IMR-90 (cell line): ENCODE data around the gene CCL23. TPM values are rescaled to one million over a fixed set of nuclear protein-coding genes. Genes with fewer than 3 reads are reported as not detected.

Source experiments
- ATAC-seq: fragments of 200-7000 bp; cut with Tn5 transposase; 2 replicates; pipeline ENCODE4 v1.9.1; 2020; ENCODE audit warnings: low read depth, mild to moderate bottlenecking, moderate library complexity
- BruUV-seq: library from RNA; stranded (reverse); fragments of 400-500 nt; replicated peaks from 2 replicates; lab custom pipeline; 2021; lab: Mats Ljungman, UMichigan
- CTCF ChIA-PET: fragments of 300-600 bp; formaldehyde crosslinking; extraction: SDS; loops from one replicate; lab custom pipeline; 2021; ENCODE audit warnings: antibody characterized with exemption; lab: Yijun Ruan, JAX
- POLR2A ChIA-PET: fragments of 300-600 bp; sonication (Branson Sonifier 250); formaldehyde crosslinking; loops from one replicate; lab custom pipeline; 2022; ENCODE audit warnings: antibody characterized with exemption; ENCODE audit not compliant: unreplicated experiment; lab: Charles Lee
- DNase-seq: peaks from one replicate; pipeline ENCODE4 v3.0.0; 2013
- H2AFZ ChIP-seq: replicated peaks from 2 replicates; pipeline ENCODE3; 2013; ENCODE audit warnings: low read length, mild to moderate bottlenecking; ENCODE audit not compliant: poor library complexity
- H2AK5ac ChIP-seq: 2 replicates; pipeline ENCODE4 v1.6.1; 2013; ENCODE audit warnings: low read depth, low read length, inconsistent platforms
- H2AK9ac ChIP-seq: replicated peaks from 2 replicates; pipeline ENCODE3; 2013; ENCODE audit warnings: mild to moderate bottlenecking, low read depth, low read length, moderate library complexity; ENCODE audit not compliant: poor library complexity
- H2BK120ac ChIP-seq: 2 replicates; pipeline ENCODE4 v1.6.1; 2013; ENCODE audit warnings: low read depth, low read length, inconsistent platforms
- H2BK15ac ChIP-seq: 3 replicates; pipeline ENCODE4 v1.6.1; 2013; ENCODE audit warnings: low read depth, low read length, inconsistent platforms
- H2BK20ac ChIP-seq: 2 replicates; pipeline ENCODE4 v1.6.1; 2013; ENCODE audit warnings: low read depth, mild to moderate bottlenecking, inconsistent platforms, low read length, moderate library complexity
- H2BK5ac ChIP-seq: 2 replicates; pipeline ENCODE4 v1.6.1; 2013; ENCODE audit warnings: mild to moderate bottlenecking, low read depth, low read length, inconsistent platforms; ENCODE audit not compliant: poor library complexity, severe bottlenecking
- H3K14ac ChIP-seq: replicated peaks from 2 replicates; pipeline ENCODE4 v1.6.1; 2013; ENCODE audit warnings: low read depth, low read length, inconsistent platforms
- H3K18ac ChIP-seq: 2 replicates; pipeline ENCODE4 v1.6.1; 2013; ENCODE audit warnings: low read depth, low read length, control low read depth
- H3K23ac ChIP-seq: 2 replicates; pipeline ENCODE4 v1.6.1; 2013; ENCODE audit warnings: low read depth, low read length, inconsistent platforms
- H3K27ac ChIP-seq: 2 replicates; pipeline ENCODE4 v1.5.1; 2013; ENCODE audit warnings: mild to moderate bottlenecking, control low read depth, low read length; ENCODE audit not compliant: insufficient read depth
- H3K27me3 ChIP-seq: 2 replicates; pipeline ENCODE4 v1.6.1; 2013; ENCODE audit warnings: low read length; ENCODE audit not compliant: control insufficient read depth, insufficient read depth
- H3K36me3 ChIP-seq: 2 replicates; pipeline ENCODE4 v1.6.1; 2013; ENCODE audit warnings: low read length, mixed read lengths; ENCODE audit not compliant: control insufficient read depth, insufficient read depth
- H3K4ac ChIP-seq: 2 replicates; pipeline ENCODE4 v1.6.1; 2013; ENCODE audit warnings: low read depth, low read length, inconsistent platforms
- H3K4me1 ChIP-seq: 2 replicates; pipeline ENCODE4 v1.6.1; 2013; ENCODE audit warnings: low read length, mixed read lengths; ENCODE audit not compliant: control insufficient read depth, insufficient read depth
- H3K4me2 ChIP-seq: 2 replicates; pipeline ENCODE4 v1.6.1; 2013; ENCODE audit warnings: low read depth, mild to moderate bottlenecking, control low read depth, low read length, moderate library complexity
- H3K4me3 ChIP-seq: 2 replicates; pipeline ENCODE4 v1.5.1; 2013; ENCODE audit warnings: low read depth, mild to moderate bottlenecking, control low read depth, low read length, moderate library complexity; ENCODE audit not compliant: insufficient read depth
- H3K56ac ChIP-seq: 2 replicates; pipeline ENCODE4 v1.6.1; 2013; ENCODE audit warnings: low read length, inconsistent platforms; ENCODE audit not compliant: insufficient read depth; ENCODE audit errors: extremely low read depth
- H3K79me1 ChIP-seq, 2 experiments: 2 replicates each; pipeline ENCODE4 v1.6.1; 2013; ENCODE audit warnings: low read length in 2 of 2, inconsistent platforms in 1 of 2, low read depth in 1 of 2
- H3K9ac ChIP-seq: 2 replicates; pipeline ENCODE4 v1.6.1; 2013; ENCODE audit warnings: low read depth, low read length, control low read depth
- H3K9me1 ChIP-seq: 2 replicates; pipeline ENCODE4 v1.6.1; 2013; ENCODE audit warnings: low read length, inconsistent platforms; ENCODE audit not compliant: insufficient read depth
- H3K9me3 ChIP-seq: 2 replicates; pipeline ENCODE4 v1.6.1; 2013; ENCODE audit warnings: low read length; ENCODE audit not compliant: control insufficient read depth, insufficient read depth
- H4K20me1 ChIP-seq: 2 replicates; pipeline ENCODE4 v1.6.1; 2013; ENCODE audit warnings: low read length, inconsistent platforms; ENCODE audit not compliant: insufficient read depth
- H4K5ac ChIP-seq: 2 replicates; pipeline ENCODE4 v1.6.1; 2013; ENCODE audit warnings: mild to moderate bottlenecking, low read depth, low read length, control low read depth
- H4K8ac ChIP-seq, 2 experiments: 2 replicates each; pipeline ENCODE4 v1.6.1; 2013; ENCODE audit warnings: low read depth in 2 of 2, low read length in 2 of 2, control low read depth in 1 of 2, inconsistent platforms in 1 of 2
- H4K91ac ChIP-seq: 2 replicates; pipeline ENCODE4 v1.6.1; 2013; ENCODE audit warnings: low read depth, low read length, inconsistent platforms; ENCODE audit not compliant: insufficient read depth
- MAFK ChIP-seq: IDR thresholded peaks from 2 replicates; pipeline ENCODE4 v1.6.1; 2012; ENCODE audit warnings: low read depth, low read length, improper control_type of control experiment
- SMC3 ChIP-seq: fragments of 150-350 bp; IDR thresholded peaks from 2 replicates; pipeline ENCODE4 v1.6.1; 2016; ENCODE audit warnings: low read depth, mild to moderate bottlenecking, antibody characterized with exemption, low read length, moderate library complexity
- WGBS, 2 experiments: methylation state at CpG; one replicate each; pipeline versions ENCODE4 v1.1.5 to v1.1.7; 2013; ENCODE audit warnings: missing lambda C conversion rate in 2 of 2; ENCODE audit not compliant: insufficient read length in 1 of 2; ENCODE audit errors: extremely low coverage in 2 of 2; 5-methylcytosine and 5-hydroxymethylcytosine counted together
- dilution Hi-C: fragments of 300-500 bp; cut with HindIII; formaldehyde crosslinking; loops from one replicate; pipeline ENCODE4 v1.14.3; 2018; ENCODE audit warnings: low sequenced_read_pairs; ENCODE audit not compliant: unreplicated experiment
- in situ Hi-C: fragments of 300-500 bp; cut with MboI; formaldehyde crosslinking; loops from 3 replicates; pipeline ENCODE4 v1.14.3; 2019; ENCODE audit warnings: low sequenced_read_pairs, inconsistent platforms, mixed read lengths
- intact Hi-C: fragments of 100-400 bp; cut with micrococcal nuclease; formaldehyde crosslinking; loops from 2 replicates; pipeline ENCODE4 v1.10.0; 2022
- polyA plus RNA-seq, 3 experiments: library from polyadenylated mRNA; depleted of rRNA; stranded (reverse); fragments of >200 nt; gene quantifications; 2 replicates each; pipeline ENCODE4 v1.2.3, GENCODE V29; 2012; ENCODE audit warnings: low replicate concordance in 1 of 3
- total RNA-seq: library from RNA; depleted of rRNA; stranded (reverse); fragments of >200 nt; gene quantifications from 2 replicates; pipeline ENCODE4 v1.2.3, GENCODE V29; 2012

CCL23 gene
- total and polyA plus RNA-seq, 2 of the 4 experiments (the other 2 are of a cell fraction), result not detected

- TF ChIP-seq MAFK (peak; percentile 15; the same call in 1 of the 2 replicates), SMC3 (no peak)
Observed at GRCh38 chr17:35984140-35984539, 33.6 kb downstream of the CCL23 start.

More at GRCh38 chr17:35984140-35984539, 33.6 kb downstream of the CCL23 start:
- no TSS peak for BruUV-seq
- Histone ChIP-seq H3K18ac (no peak overlapping the region), H3K4me1 (no peaks in the 10 kb centered on the region), H3K56ac (no peak overlapping the region), H3K9ac (no peak overlapping the region), H3K36me3 (no peaks in the 10 kb centered on the region), H4K5ac (no peak overlapping the region), H3K9me3 (no peaks in the 10 kb centered on the region), H2BK20ac (no peak overlapping the region), H3K4me3 (no peak overlapping the region), H3K4ac (no peak overlapping the region), H4K91ac (no peak overlapping the region), H3K23ac (no peak overlapping the region), H3K9me1 (no peaks in the 10 kb centered on the region), H3K14ac (no peak overlapping the region), H4K20me1 (no peaks in the 10 kb centered on the region), H3K27ac (no peak overlapping the region), H2BK5ac (no peak overlapping the region), H4K8ac (no peak overlapping the region), H2BK120ac (no peak overlapping the region), H2AK9ac (no peak overlapping the region), H2AFZ (peak overlapping the region; percentile 14), H3K4me2 (no peak overlapping the region), H3K27me3 (no peaks in the 10 kb centered on the region; the same call in 1 of the 2 replicates), H2AK5ac (no peak overlapping the region), H2BK15ac (no peak overlapping the region), H3K79me1 (no peaks in the 10 kb centered on the region)
- CTCF ChIA-PET, result no interaction called here
- WGBS, 2 experiments, result 80% methylated on average over 1 of the region's 6 CpGs; no CpG with 5 or more reads in 1 of the 2 experiments
- intact Hi-C loops, result no loop called here
- ATAC-seq (no peak), DNase-seq (no peak)
- in situ Hi-C loops, result no loop called here
- dilution Hi-C loops, result no loop called here
- POLR2A ChIA-PET, result no interaction called here
